Heart left ventricle (tissue), 13 donors: ENCODE data around the gene CHMP4B.

Experiments
- POLR2A ChIP-seq, 2 donors: fragments of 450-650 bp; IDR thresholded peaks; one replicate each; pipeline ENCODE4 v1.6.1; 2017; ENCODE audit warnings: antibody characterized with exemption in 2 of 2, mild to moderate bottlenecking in 2 of 2, moderate library complexity in 2 of 2
- TF ChIP-seq, protein P1 (sequence below), 12 donors: fragments of 200-600 bp; sonication (generic) in 4 of 12; IDR thresholded peaks; one replicate each; pipeline versions ENCODE4 v1.5.0 to v1.8.0; 2018 to 2022; ENCODE audit warnings: antibody characterized with exemption in 12 of 12, mild to moderate bottlenecking in 5 of 12
- donor health status: ischemic (EF 13 %, LVEDD 7.1; RV severe dilation, severe dysfunction).
- donor health status: DM: no; HTN: yes; CAD: no.
- donor health status: DM: no; HTN: no; CAD: no.
- donor health status: ischemic (EF 25% LVEDD 6.9; RV normal size, moderate dysfunction).
- donor health status: ischemic (EF 25% LVEDD 5.7; RV mildly dilated, moderate dysfunction).
- donor health status: ischemic (EF 35%, LVEDD 5.7; RV mildly dilated, moderate dysfunction).
- donor health status: nonischemic (EF 11% LVEDD 7.7; RV severe dilation, severe dysfunction).
- donor health status: DM: yes; HTN: yes; CAD: no.
- donor health status: PGD.
- donor health status: ischemic (EF 29% LVEDD 5.4; RV normal size, mild dysfunction).
- donor health status: nonischemic (EF 23%, LVEDD 6.1; RV moderate dilation, normal function).

DNA sequence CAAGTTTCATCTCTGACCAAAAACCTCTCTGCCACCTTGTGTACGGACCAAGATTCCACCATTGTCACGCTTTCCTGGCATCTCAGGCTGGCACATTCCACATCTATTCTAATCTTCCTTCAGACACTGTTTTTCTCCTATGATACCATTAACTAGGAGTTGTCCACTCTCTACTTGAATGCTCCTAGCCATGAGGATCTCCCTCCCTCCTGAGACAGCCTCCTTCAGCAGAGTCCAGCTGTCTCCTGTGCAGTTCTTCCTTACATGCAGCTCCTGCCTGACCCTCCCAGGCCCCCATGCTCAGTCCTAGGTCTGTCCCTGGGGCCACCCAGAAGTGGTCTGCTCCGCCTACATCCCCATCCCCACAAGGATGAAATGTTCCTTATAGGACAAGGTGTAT is 90.9 kb downstream of the CHMP4B start:
- TF ChIP-seq, protein P1, sequence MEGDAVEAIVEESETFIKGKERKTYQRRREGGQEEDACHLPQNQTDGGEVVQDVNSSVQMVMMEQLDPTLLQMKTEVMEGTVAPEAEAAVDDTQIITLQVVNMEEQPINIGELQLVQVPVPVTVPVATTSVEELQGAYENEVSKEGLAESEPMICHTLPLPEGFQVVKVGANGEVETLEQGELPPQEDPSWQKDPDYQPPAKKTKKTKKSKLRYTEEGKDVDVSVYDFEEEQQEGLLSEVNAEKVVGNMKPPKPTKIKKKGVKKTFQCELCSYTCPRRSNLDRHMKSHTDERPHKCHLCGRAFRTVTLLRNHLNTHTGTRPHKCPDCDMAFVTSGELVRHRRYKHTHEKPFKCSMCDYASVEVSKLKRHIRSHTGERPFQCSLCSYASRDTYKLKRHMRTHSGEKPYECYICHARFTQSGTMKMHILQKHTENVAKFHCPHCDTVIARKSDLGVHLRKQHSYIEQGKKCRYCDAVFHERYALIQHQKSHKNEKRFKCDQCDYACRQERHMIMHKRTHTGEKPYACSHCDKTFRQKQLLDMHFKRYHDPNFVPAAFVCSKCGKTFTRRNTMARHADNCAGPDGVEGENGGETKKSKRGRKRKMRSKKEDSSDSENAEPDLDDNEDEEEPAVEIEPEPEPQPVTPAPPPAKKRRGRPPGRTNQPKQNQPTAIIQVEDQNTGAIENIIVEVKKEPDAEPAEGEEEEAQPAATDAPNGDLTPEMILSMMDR (IDR thresholded peaks at IDR 0.05) = no peak
- TF ChIP-seq POLR2A (IDR thresholded peaks at IDR 0.05) = no peak
